ENCODE measurements around the gene OR1A1.
"Not testable (repeated sequence)": the region's sequence is repeated elsewhere in the genome, so short reads cannot be mapped to it uniquely, and the experiment has no call there.

Gene OR1A1

GRCh38 chr17:3207367-3207766 is at the start of gene OR1A1:
Gene OR1A1, plus strand, starts transcription at chr17:3207667. Its CDS starts 7,954 bp downstream, at chr17:3215621.
- no peak for DNase-seq (ENCODE audit: low spot score)

- DNase-seq (ENCODE audit: low spot score) = no peak
Measured at GRCh38 chr17:3167574-3167973, 39.9 kb upstream of the OR1A1 start.

- no peak for DNase-seq (ENCODE audit: low spot score)
Measured at GRCh38 chr17:3189961-3190360, 17.5 kb upstream of the OR1A1 start.

- no peak for DNase-seq (ENCODE audit: low spot score)
Measured at GRCh38 chr17:3197219-3197618, 10.2 kb upstream of the OR1A1 start, which contains the start of gene OR1A2. Gene OR1A2, plus strand, starts transcription at chr17:3197519. Its CDS starts 0 bp downstream, at chr17:3197519.

- no peak for DNase-seq (ENCODE audit: low spot score)
Measured at GRCh38 chr17:3208484-3208883, 1.0 kb downstream of the OR1A1 start.

GRCh38 chr17:3213001-3213400 is 5.5 kb downstream of the OR1A1 start:
- no peak for DNase-seq (ENCODE audit: low spot score)

- no peak for DNase-seq (ENCODE audit: low spot score)
Measured at GRCh38 chr17:3213587-3213986, 6.1 kb downstream of the OR1A1 start.

GRCh38 chr17:3219978-3220377 is 12.5 kb downstream of the OR1A1 start:
- DNase-seq (ENCODE audit: low spot score) = not testable (repeated sequence)

- no peak for DNase-seq (ENCODE audit: low spot score)
Measured at GRCh38 chr17:3221850-3222249, 14.4 kb downstream of the OR1A1 start.

GRCh38 chr17:3222505-3222904 is 15.0 kb downstream of the OR1A1 start:
- no peak for DNase-seq (ENCODE audit: low spot score)

GRCh38 chr17:3224721-3225352 is 17.4 kb downstream of the OR1A1 start:
- not testable (repeated sequence) for DNase-seq (ENCODE audit: low spot score)

- not testable (repeated sequence) for DNase-seq (ENCODE audit: low spot score)
Measured at GRCh38 chr17:3232300-3232699, 24.8 kb downstream of the OR1A1 start.

GRCh38 chr17:3238685-3239084 is 31.2 kb downstream of the OR1A1 start:
- DNase-seq (ENCODE audit: low spot score) = not testable (repeated sequence)

- DNase-seq (ENCODE audit: low spot score) = not testable (repeated sequence)
Measured at GRCh38 chr17:3241044-3241443, 33.6 kb downstream of the OR1A1 start.

- DNase-seq (ENCODE audit: low spot score) = not testable (repeated sequence)
Measured at GRCh38 chr17:3244841-3245240, 37.4 kb downstream of the OR1A1 start.

- DNase-seq (ENCODE audit: low spot score) = not testable (repeated sequence)
Measured at GRCh38 chr17:3249013-3249412, 41.5 kb downstream of the OR1A1 start.

GRCh38 chr17:3256575-3256974 is 49.1 kb downstream of the OR1A1 start:
- no peak for DNase-seq (ENCODE audit: low spot score)

- DNase-seq (ENCODE audit: low spot score) = no peak
Measured at GRCh38 chr17:3260163-3260562, 52.7 kb downstream of the OR1A1 start.

GRCh38 chr17:3260600-3260999 is 53.1 kb downstream of the OR1A1 start:
- no peak for DNase-seq (ENCODE audit: low spot score)
